Type B pancreatic cell (in vitro differentiated cells): ENCODE data around the gene PHF19. TPM values are rescaled to one million over a fixed set of nuclear protein-coding genes. Genes with fewer than 3 reads are reported as not detected.

Experiments
- DNase-seq: peaks from one replicate; pipeline ENCODE4 v3.0.0; 2021; ENCODE audit warnings: mixed read lengths; ENCODE audit not compliant: unreplicated experiment; ENCODE audit errors: extremely low spot score
- H3K27ac Mint-ChIP-seq: 2 replicates; pipeline ENCODE4 v1.8.0; 2021; ENCODE audit warnings: mild to moderate bottlenecking, mixed read lengths
- H3K27me3 Mint-ChIP-seq: 2 replicates; pipeline ENCODE4 v1.8.0; 2021; ENCODE audit warnings: mixed read lengths
- H3K36me3 Mint-ChIP-seq: 2 replicates; pipeline ENCODE4 v1.8.0; 2021; ENCODE audit warnings: mixed read lengths
- H3K4me1 Mint-ChIP-seq: one replicate; pipeline ENCODE4 v1.8.0; 2021; ENCODE audit warnings: mixed read lengths; ENCODE audit not compliant: unreplicated experiment
- H3K4me3 Mint-ChIP-seq: 2 replicates; pipeline ENCODE4 v1.8.0; 2021; ENCODE audit warnings: mild to moderate bottlenecking, mixed read lengths
- H3K9me3 Mint-ChIP-seq: 2 replicates; pipeline ENCODE4 v1.8.0; 2021; ENCODE audit warnings: mixed read lengths
- total RNA-seq: library from RNA; stranded (reverse); gene quantifications from 2 replicates; pipeline ENCODE4 v1.2.1, GENCODE V29; 2021; ENCODE audit warnings: low replicate concordance
- TF ChIP-seq, protein P1 (sequence below): fragments of 200-600 bp; sonication (generic); conservative IDR thresholded peaks from 2 replicates; pipeline ENCODE4 v1.5.0; 2021; ENCODE audit warnings: antibody characterized with exemption, mild to moderate bottlenecking

Gene PHF19
- total RNA-seq, 1 donor from 2014 or later: 39.6 TPM

DNA sequence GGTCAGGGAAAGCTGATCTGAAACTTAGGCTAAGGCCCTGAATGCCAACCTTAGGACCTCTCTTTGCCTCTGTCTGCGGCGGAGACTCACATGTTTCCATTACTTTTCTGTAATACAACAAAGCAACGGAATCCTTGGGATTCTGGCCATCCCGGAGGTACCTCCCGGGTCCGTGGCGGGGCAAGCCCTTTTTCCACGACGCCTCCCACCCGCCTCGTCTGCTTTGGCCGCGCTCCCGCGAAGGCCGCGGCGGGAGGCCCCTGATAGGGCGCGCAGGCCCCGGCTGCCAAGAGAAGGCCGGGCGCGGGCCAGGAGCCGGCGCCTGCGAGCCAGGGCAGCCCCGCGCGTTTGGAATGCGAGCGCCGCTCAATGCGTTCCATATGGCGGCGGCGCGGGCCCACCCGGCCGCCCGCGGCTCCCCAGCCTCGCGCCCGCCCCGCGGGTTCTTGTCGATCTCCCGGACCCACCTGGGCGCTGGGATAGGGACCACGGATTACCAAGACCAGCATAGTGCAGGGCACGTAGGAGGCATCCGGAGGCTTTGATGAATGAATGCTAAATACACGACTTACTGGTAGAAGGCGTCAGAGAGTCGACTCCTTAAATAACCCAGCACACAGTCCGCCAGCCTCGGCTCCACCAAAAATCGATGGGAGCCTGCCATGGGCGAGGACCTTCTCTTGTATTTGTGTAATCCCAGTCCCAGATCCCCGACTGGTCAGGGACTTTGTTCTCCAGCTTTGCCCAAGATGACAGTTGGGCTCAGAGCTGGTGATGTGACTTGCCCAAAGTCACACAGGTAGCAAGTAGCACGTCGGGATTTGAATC, 17.5 kb upstream of the PHF19 start:
- Mint-ChIP-seq H3K4me1 (peaks cover 3% of the 10 kb centered on the region), H3K4me3 (no peak overlapping the region), H3K9me3 (no peaks in the 10 kb centered on the region), H3K27ac (no peak overlapping the region), H3K27me3 (peaks cover 10% of the 10 kb centered on the region), H3K36me3 (no peaks in the 10 kb centered on the region)
- TF ChIP-seq, protein P1, sequence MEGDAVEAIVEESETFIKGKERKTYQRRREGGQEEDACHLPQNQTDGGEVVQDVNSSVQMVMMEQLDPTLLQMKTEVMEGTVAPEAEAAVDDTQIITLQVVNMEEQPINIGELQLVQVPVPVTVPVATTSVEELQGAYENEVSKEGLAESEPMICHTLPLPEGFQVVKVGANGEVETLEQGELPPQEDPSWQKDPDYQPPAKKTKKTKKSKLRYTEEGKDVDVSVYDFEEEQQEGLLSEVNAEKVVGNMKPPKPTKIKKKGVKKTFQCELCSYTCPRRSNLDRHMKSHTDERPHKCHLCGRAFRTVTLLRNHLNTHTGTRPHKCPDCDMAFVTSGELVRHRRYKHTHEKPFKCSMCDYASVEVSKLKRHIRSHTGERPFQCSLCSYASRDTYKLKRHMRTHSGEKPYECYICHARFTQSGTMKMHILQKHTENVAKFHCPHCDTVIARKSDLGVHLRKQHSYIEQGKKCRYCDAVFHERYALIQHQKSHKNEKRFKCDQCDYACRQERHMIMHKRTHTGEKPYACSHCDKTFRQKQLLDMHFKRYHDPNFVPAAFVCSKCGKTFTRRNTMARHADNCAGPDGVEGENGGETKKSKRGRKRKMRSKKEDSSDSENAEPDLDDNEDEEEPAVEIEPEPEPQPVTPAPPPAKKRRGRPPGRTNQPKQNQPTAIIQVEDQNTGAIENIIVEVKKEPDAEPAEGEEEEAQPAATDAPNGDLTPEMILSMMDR: no peak
- no peak for DNase-seq

DNA sequence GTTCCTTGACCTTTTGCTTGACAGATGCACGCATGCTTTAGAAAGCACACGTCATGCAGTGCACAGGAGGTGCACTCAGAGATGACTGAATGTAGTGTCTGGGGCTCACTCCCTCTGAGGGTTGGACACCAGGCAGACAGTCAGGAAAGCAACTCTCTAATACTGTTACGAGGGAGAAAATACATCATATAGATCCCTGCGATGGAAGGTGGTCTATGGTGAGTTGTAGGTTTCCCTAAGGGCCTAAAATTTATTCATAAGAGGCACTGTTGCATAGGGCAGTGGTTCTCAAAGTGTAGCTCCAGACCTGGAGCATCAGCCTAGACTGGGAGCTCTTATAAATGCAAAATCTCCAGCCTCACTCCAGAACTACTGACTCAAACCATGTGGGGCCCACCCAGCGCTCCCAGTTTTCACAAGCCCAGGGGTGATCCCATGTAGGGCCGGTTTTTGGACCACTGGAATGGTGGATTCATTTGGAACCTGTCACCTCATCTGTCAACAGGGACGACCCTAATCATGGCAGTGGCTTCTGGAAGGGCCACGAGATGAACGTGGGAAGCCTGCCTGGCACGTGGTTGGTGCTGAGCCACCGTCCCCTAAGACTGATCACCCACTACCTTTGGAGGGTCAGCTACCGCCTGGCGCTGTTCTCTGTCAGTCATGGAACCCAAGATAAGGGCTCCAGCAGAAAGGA, 16.8 kb upstream of the PHF19 start:
- Mint-ChIP-seq H3K4me1 (peaks cover 3% of the 10 kb centered on the region), H3K27me3 (peaks cover 10% of the 10 kb centered on the region), H3K36me3 (no peaks in the 10 kb centered on the region), H3K9me3 (no peaks in the 10 kb centered on the region), H3K4me3 (no peak overlapping the region), H3K27ac (no peak overlapping the region)
- DNase-seq: no peak
- TF ChIP-seq, protein P1: no peak

- Mint-ChIP-seq H3K27ac (no peak overlapping the region), H3K9me3 (no peaks in the 10 kb centered on the region), H3K36me3 (no peaks in the 10 kb centered on the region), H3K27me3 (peaks cover 10% of the 10 kb centered on the region), H3K4me1 (peaks cover 3% of the 10 kb centered on the region), H3K4me3 (no peak overlapping the region)
- TF ChIP-seq, protein P1: no peak
- DNase-seq: no peak
Observed at GRCh38 chr9:120892748-120893610, 16.0 kb upstream of the PHF19 start.

GRCh38 chr9:120891884-120892747, 15.1 kb upstream of the PHF19 start:
- Mint-ChIP-seq H3K9me3 (no peaks in the 10 kb centered on the region), H3K27me3 (peaks cover 10% of the 10 kb centered on the region), H3K36me3 (no peaks in the 10 kb centered on the region), H3K27ac (no peak overlapping the region), H3K4me3 (no peak overlapping the region), H3K4me1 (peaks cover 3% of the 10 kb centered on the region)
- no peak for DNase-seq
- TF ChIP-seq, protein P1: no peak
